ENCODE data around the gene LRRC66.

GRCh38 chr4:52032005-52032404 lies 11.8 kb upstream of the LRRC66 start:
- no peak for TF ChIP-seq CREB1 (CRISPR knock-in tag; IDR thresholded peaks at IDR 0.05; ENCODE audit: low read depth)
- TF ChIP-seq, protein P1, sequence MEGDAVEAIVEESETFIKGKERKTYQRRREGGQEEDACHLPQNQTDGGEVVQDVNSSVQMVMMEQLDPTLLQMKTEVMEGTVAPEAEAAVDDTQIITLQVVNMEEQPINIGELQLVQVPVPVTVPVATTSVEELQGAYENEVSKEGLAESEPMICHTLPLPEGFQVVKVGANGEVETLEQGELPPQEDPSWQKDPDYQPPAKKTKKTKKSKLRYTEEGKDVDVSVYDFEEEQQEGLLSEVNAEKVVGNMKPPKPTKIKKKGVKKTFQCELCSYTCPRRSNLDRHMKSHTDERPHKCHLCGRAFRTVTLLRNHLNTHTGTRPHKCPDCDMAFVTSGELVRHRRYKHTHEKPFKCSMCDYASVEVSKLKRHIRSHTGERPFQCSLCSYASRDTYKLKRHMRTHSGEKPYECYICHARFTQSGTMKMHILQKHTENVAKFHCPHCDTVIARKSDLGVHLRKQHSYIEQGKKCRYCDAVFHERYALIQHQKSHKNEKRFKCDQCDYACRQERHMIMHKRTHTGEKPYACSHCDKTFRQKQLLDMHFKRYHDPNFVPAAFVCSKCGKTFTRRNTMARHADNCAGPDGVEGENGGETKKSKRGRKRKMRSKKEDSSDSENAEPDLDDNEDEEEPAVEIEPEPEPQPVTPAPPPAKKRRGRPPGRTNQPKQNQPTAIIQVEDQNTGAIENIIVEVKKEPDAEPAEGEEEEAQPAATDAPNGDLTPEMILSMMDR (conservative IDR thresholded peaks at IDR 0.05; ENCODE audit: low read depth in 2 of 2) = no peak
- no peak for TF ChIP-seq ZNF331 (CRISPR knock-in tag; IDR thresholded peaks at IDR 0.05; ENCODE audit: low read depth)
- no peak for TF ChIP-seq POLR2AphosphoS5 (IDR thresholded peaks at IDR 0.05; ENCODE audit: low read depth)

Measured in GM23338 (cell line).